ENCODE data around the gene PPFIA4.

GRCh38 chr1:203045336-203045735 lies 19.0 kb downstream of the PPFIA4 start:
- no peak for TF ChIP-seq IRF2 (CRISPR knock-in tag; IDR thresholded peaks at IDR 0.05; ENCODE audit: borderline replicate concordance, low read depth)
- no peak for TF ChIP-seq SMAD3 (CRISPR knock-in tag; IDR thresholded peaks at IDR 0.05; ENCODE audit: borderline replicate concordance)
- TF ChIP-seq PRRX2 (CRISPR knock-in tag; IDR thresholded peaks at IDR 0.05) = no peak
- TF ChIP-seq CTCF (IDR thresholded peaks at IDR 0.05) = no peak
- TF ChIP-seq FOXK1 (CRISPR knock-in tag; IDR thresholded peaks at IDR 0.05) = no peak
- no peak for TF ChIP-seq GABPB1 (CRISPR knock-in tag; IDR thresholded peaks at IDR 0.05)
- no peak for TF ChIP-seq ESRRA (CRISPR knock-in tag; IDR thresholded peaks at IDR 0.05; ENCODE audit: borderline replicate concordance)
- TF ChIP-seq CBFB (CRISPR knock-in tag; IDR thresholded peaks at IDR 0.05; ENCODE audit: low read depth) = no peak
- TF ChIP-seq ZBTB43 (CRISPR knock-in tag; IDR thresholded peaks at IDR 0.05) = no peak
- TF ChIP-seq NFYB (CRISPR knock-in tag; conservative IDR thresholded peaks at IDR 0.05; ENCODE audit: low read depth) = no peak
- no peak for TF ChIP-seq NR2C2 (CRISPR knock-in tag; IDR thresholded peaks at IDR 0.05)
